Ovary (tissue), 3 donors: ENCODE measurements around the gene RALGPS2.

Experiments used
- EP300 ChIP-seq: sonication (generic); formaldehyde crosslinking; IDR thresholded peaks from one replicate; pipeline ENCODE4 v1.6.1; 2017; ENCODE audit warnings: antibody characterized with exemption
- POLR2A ChIP-seq: fragments of 450-650 bp; IDR thresholded peaks from one replicate; pipeline ENCODE4 v1.6.1; 2017; ENCODE audit warnings: antibody characterized with exemption, mild to moderate bottlenecking, moderate library complexity
- TF ChIP-seq, protein P1 (sequence below), 3 donors: fragments of 450-650 bp in 2 of 3; fragments of 200-600 bp in 1 of 3; IDR thresholded peaks; one replicate each; pipeline versions ENCODE4 v1.5.1 to v1.8.0; 2016 to 2022; ENCODE audit warnings: antibody characterized with exemption in 3 of 3, mild to moderate bottlenecking in 1 of 3
- donor health status: DM: no; HTN: no; CAD: no.

DNA sequence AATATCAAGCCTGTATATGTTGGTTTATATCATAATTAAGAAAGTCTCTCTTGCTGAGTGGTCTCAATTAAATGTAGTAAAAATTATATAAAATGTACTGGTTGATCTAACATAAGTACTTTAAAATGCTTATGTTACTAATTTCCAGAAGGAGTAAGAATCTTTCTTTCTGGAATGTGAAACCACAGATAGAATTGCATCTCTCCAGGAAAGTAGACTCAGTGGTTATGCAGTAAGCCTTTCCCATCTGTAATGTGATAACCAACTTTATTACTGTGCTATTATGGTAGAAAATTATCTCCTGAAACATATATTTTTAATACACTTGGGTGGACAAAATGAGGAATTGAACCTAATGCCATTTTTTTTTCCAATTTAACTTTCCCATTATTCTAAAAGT lies 8.9 kb upstream of the RALGPS2 start:
- TF ChIP-seq, protein P1, sequence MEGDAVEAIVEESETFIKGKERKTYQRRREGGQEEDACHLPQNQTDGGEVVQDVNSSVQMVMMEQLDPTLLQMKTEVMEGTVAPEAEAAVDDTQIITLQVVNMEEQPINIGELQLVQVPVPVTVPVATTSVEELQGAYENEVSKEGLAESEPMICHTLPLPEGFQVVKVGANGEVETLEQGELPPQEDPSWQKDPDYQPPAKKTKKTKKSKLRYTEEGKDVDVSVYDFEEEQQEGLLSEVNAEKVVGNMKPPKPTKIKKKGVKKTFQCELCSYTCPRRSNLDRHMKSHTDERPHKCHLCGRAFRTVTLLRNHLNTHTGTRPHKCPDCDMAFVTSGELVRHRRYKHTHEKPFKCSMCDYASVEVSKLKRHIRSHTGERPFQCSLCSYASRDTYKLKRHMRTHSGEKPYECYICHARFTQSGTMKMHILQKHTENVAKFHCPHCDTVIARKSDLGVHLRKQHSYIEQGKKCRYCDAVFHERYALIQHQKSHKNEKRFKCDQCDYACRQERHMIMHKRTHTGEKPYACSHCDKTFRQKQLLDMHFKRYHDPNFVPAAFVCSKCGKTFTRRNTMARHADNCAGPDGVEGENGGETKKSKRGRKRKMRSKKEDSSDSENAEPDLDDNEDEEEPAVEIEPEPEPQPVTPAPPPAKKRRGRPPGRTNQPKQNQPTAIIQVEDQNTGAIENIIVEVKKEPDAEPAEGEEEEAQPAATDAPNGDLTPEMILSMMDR (IDR thresholded peaks at IDR 0.05): no peak
- TF ChIP-seq EP300: no peak
- TF ChIP-seq POLR2A: no peak
